SH-SY5Y (cell line): Measurements from ENCODE around the gene MTRFR.

Source experiments
- GATA2 ChIP-seq: IDR thresholded peaks from 2 replicates; pipeline ENCODE4 v1.6.1; 2011; ENCODE audit warnings: mild to moderate bottlenecking, low read depth, low read length
- GATA3 ChIP-seq: IDR thresholded peaks from 2 replicates; pipeline ENCODE4 v1.6.1; 2011; ENCODE audit warnings: low read depth, mild to moderate bottlenecking, low read length, moderate library complexity

GRCh38 chr12:123242116-123242904 lies 9.1 kb downstream of the MTRFR start:
- TF ChIP-seq GATA3 (no peak), GATA2 (no peak)
